GM21360 (cell line): Measurements from ENCODE around the gene GH1.
"Not testable (repeated sequence)": the region's sequence is repeated elsewhere in the genome, so short reads cannot be mapped to it uniquely, and the experiment has no call there.

Experiments used
- ATAC-seq: cut with Tn5 transposase; IDR thresholded peaks from one replicate; pipeline ENCODE4 v1.9.1; 2021; ENCODE audit warnings: mild to moderate bottlenecking, moderate library complexity; ENCODE audit not compliant: unreplicated experiment

The GH1 gene

GRCh38 chr17:63918789-63919305 is at the start of gene GH1:
Gene GH1 (minus strand): TSS chr17:63918839. CDS start chr17:63918776, 63 bp downstream.
- not testable (repeated sequence) for ATAC-seq

GRCh38 chr17:63967953-63968352 is 49.3 kb upstream of the GH1 start:
- ATAC-seq: no peak

- no peak for ATAC-seq
Measured at GRCh38 chr17:63966646-63967264, 48.1 kb upstream of the GH1 start.

- ATAC-seq: no peak
Measured at GRCh38 chr17:63963123-63963522, 44.5 kb upstream of the GH1 start.

- no peak for ATAC-seq
Measured at GRCh38 chr17:63962298-63962744, 43.7 kb upstream of the GH1 start.

- no peak for ATAC-seq
Measured at GRCh38 chr17:63961355-63962212, 42.9 kb upstream of the GH1 start.

GRCh38 chr17:63960430-63960829 is 41.8 kb upstream of the GH1 start:
- ATAC-seq: no peak

GRCh38 chr17:63960006-63960405 is 41.4 kb upstream of the GH1 start:
- no peak for ATAC-seq

GRCh38 chr17:63956296-63956920 is 37.8 kb upstream of the GH1 start:
- ATAC-seq: no peak

- no peak for ATAC-seq
Measured at GRCh38 chr17:63955791-63956190, 37.2 kb upstream of the GH1 start.

- ATAC-seq: no peak
Measured at GRCh38 chr17:63955232-63955631, 36.6 kb upstream of the GH1 start.

GRCh38 chr17:63954402-63955063 is 35.9 kb upstream of the GH1 start:
- ATAC-seq: no peak

GRCh38 chr17:63950940-63951907 is 32.6 kb upstream of the GH1 start:
- ATAC-seq: no peak

GRCh38 chr17:63949576-63950250 is 31.1 kb upstream of the GH1 start:
- ATAC-seq: no peak

GRCh38 chr17:63948521-63948920 is 29.9 kb upstream of the GH1 start:
- ATAC-seq: no peak

- ATAC-seq: no peak
Measured at GRCh38 chr17:63947711-63948330, 29.2 kb upstream of the GH1 start.

GRCh38 chr17:63946440-63947363 is 28.1 kb upstream of the GH1 start:
- ATAC-seq: peak; percentile 63
